PFSK-1 (cell line): ENCODE results near the gene NT5C2.

ENCODE experiments used
- POLR2AphosphoS5 ChIP-seq: IDR thresholded peaks from 2 replicates; pipeline ENCODE4 v1.6.1; 2012; ENCODE audit warnings: low read depth, mild to moderate bottlenecking, control low read depth, low read length, moderate library complexity
- REST ChIP-seq, 2 experiments: IDR thresholded peaks; 2 replicates each; pipeline versions ENCODE4 v1.6.1 to v1.8.0; 2011 to 2012; ENCODE audit warnings: low read depth in 2 of 2, low read length in 2 of 2, control low read depth in 1 of 2, inconsistent platforms in 1 of 2, mild to moderate bottlenecking in 1 of 2, moderate library complexity in 1 of 2; ENCODE audit not compliant: insufficient read depth in 1 of 2
- SIN3A ChIP-seq: IDR thresholded peaks from 2 replicates; pipeline ENCODE4 v1.6.1; 2012; ENCODE audit warnings: mild to moderate bottlenecking, low read length, moderate library complexity, borderline replicate concordance; ENCODE audit not compliant: insufficient read depth
- TAF1 ChIP-seq: IDR thresholded peaks from 2 replicates; pipeline ENCODE4 v1.6.1; 2012; ENCODE audit warnings: low read length, control low read depth, borderline replicate concordance; ENCODE audit not compliant: insufficient read depth

- no peak for TF ChIP-seq SIN3A
- no peak for TF ChIP-seq POLR2AphosphoS5
- TF ChIP-seq TAF1, result no peak
- TF ChIP-seq REST (IDR thresholded peaks at IDR 0.05; ENCODE audit: insufficient read depth in 1 of 2, low read depth in 2 of 2, low read length in 2 of 2), result no peak
Measured at GRCh38 chr10:103125323-103126267, 67.5 kb downstream of the NT5C2 start.
